SK-N-MC (cell line): ENCODE results near the gene VEZT.

Experiments
- EZH2 ChIP-seq: fragments of 200-600 bp; sonication (generic); IDR thresholded peaks from one replicate; pipeline ENCODE4 v1.6.1; 2017; ENCODE audit warnings: antibody characterized with exemption
- FOXP2 ChIP-seq: optimal IDR thresholded peaks from 2 replicates; pipeline ENCODE3; 2011; ENCODE audit warnings: mild to moderate bottlenecking, moderate library complexity; ENCODE audit not compliant: insufficient read depth; ENCODE audit errors: extremely low read length, control extremely low read depth
- POLR2AphosphoS5 ChIP-seq: IDR thresholded peaks from 2 replicates; pipeline ENCODE4 v1.6.1; 2012; ENCODE audit warnings: mild to moderate bottlenecking, low read depth, low read length, borderline replicate concordance

DNA sequence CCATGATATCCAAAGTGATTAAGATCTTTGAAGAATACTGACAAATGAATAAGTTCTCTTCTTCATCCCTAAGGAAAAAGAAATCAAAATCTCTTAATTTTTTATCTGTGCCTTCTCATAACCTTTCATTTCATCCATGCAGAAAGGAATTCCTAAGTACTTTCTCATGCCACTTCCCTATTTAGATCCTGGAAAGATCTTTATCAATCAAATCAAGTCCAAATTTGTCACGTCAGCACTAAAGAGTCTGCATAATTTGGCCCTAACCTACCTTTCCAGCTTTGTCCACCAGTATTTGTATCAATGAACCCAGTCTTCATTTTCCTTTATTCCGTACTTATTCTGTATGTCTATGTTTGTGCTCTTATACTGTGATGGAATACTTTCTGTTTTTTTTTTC, 41.2 kb downstream of the VEZT start:
- no peak for TF ChIP-seq POLR2AphosphoS5
- no peak for TF ChIP-seq EZH2
- no peak for TF ChIP-seq FOXP2
